Activated CD8-positive, alpha-beta T cell treated with anti-CD3 and anti-CD28 coated beads for 36 hours (primary cell): Measurements from ENCODE around the gene DNAH6. TPM values are rescaled to one million over a fixed set of nuclear protein-coding genes. Genes with fewer than 3 reads are reported as not detected.
A peak's percentile ranks its signal among the peaks of the same experiment; 100 is the strongest.

Source experiments
- ATAC-seq: fragments of 200-7000 bp; cut with Tn5 transposase; one replicate; pipeline ENCODE4 v1.10.0; 2021; ENCODE audit warnings: mild to moderate bottlenecking, moderate library complexity
- CTCF ChIA-PET: fragments of 350-600 bp; sonication (Branson Sonifier 250); formaldehyde crosslinking; loops from one replicate; lab custom pipeline; 2021; ENCODE audit warnings: antibody characterized with exemption; lab: Charles Lee
- POLR2A ChIA-PET: fragments of 350-600 bp; sonication (Branson Sonifier 250); formaldehyde crosslinking; loops from one replicate; lab custom pipeline; 2021; ENCODE audit warnings: antibody characterized with exemption; lab: Charles Lee
- DNase-seq: peaks from one replicate; pipeline ENCODE4 v3.0.0-alpha.2; 2020
- H3K27ac Mint-ChIP-seq: one replicate; pipeline ENCODE4 v1.8.0; 2021; ENCODE audit warnings: mild to moderate bottlenecking, mixed read lengths
- H3K27me3 Mint-ChIP-seq: one replicate; pipeline ENCODE4 v1.8.0; 2021; ENCODE audit warnings: mixed read lengths
- H3K36me3 Mint-ChIP-seq: one replicate; pipeline ENCODE4 v1.8.0; 2021; ENCODE audit warnings: low read depth, mixed read lengths
- H3K4me1 Mint-ChIP-seq: one replicate; pipeline ENCODE4 v1.8.0; 2021; ENCODE audit warnings: low read depth, mixed read lengths
- H3K4me3 Mint-ChIP-seq: one replicate; pipeline ENCODE4 v1.8.0; 2021; ENCODE audit warnings: mild to moderate bottlenecking, moderate library complexity, mixed read lengths
- H3K9me3 Mint-ChIP-seq: one replicate; pipeline ENCODE4 v1.8.0; 2021; ENCODE audit warnings: mixed read lengths
- CTCF ChIP-seq: fragments of 200-600 bp; IDR thresholded peaks from one replicate; pipeline ENCODE4 v1.8.0; 2022; ENCODE audit warnings: antibody characterized with exemption, mild to moderate bottlenecking
- intact Hi-C: fragments of 100-400 bp; cut with micrococcal nuclease; formaldehyde crosslinking; loops from one replicate; pipeline ENCODE4 v1.10.0; 2022
- total RNA-seq, 2 experiments: library from RNA; stranded (reverse); gene quantifications; one replicate each; pipeline ENCODE4 v1.2.3, GENCODE V29; 2021

The DNAH6 gene
- total RNA-seq, 2 experiments from 2014 or later = 0.90 to 1.3 TPM

DNA sequence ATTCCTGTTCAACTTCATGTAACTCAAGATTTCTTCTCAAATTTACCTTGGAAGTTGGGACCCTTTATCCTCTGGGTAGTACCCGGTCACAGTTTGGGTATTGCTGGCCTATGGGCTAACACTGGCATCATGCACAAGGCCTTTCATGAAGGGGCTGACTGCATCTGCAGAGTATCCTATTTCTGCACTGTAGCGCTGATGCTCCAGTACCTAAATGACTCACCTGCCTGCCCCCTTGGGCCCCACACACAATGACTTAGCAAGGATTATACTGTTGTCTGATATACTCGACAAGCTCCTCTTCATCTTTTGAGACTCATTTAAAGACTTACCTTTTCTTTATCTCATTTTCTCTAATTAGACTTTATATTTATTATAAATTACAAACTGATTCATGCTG, 39.9 kb downstream of the DNAH6 start:
- Mint-ChIP-seq H3K36me3 (peaks cover 5% of the 10 kb centered on the region), H3K27ac (no peak overlapping the region), H3K4me1 (no peaks in the 10 kb centered on the region), H3K4me3 (no peak overlapping the region), H3K27me3 (no peaks in the 10 kb centered on the region), H3K9me3 (peaks cover 6% of the 10 kb centered on the region)
- no peak for ATAC-seq
- TF ChIP-seq CTCF = no peak
- peak; percentile 52 for DNase-seq
- POLR2A ChIA-PET = no interaction called here
- CTCF ChIA-PET = no interaction called here
- intact Hi-C loops = no loop called here

GRCh38 chr2:84559838-84560237, 43.5 kb downstream of the DNAH6 start:
- no peak overlapping the region for H3K4me3 Mint-ChIP-seq
- CTCF ChIA-PET = interaction anchor here (1.3 kb wide), 1 partner anchor 11 kb away, joined by 3 read pairs; no protein-coding TSS in a partner anchor
- POLR2A ChIA-PET = no interaction called here
- DNase-seq (no peak), ATAC-seq (no peak)
- H3K27me3 Mint-ChIP-seq = no peaks in the 10 kb centered on the region
- H3K4me1 Mint-ChIP-seq = no peaks in the 10 kb centered on the region
- H3K27ac Mint-ChIP-seq = no peak overlapping the region
- intact Hi-C loops = no loop called here
- no peak for TF ChIP-seq CTCF
- peaks cover 6% of the 10 kb centered on the region for H3K9me3 Mint-ChIP-seq
- peaks cover 5% of the 10 kb centered on the region for H3K36me3 Mint-ChIP-seq

GRCh38 chr2:84579661-84580060, 63.4 kb downstream of the DNAH6 start:
- ATAC-seq = no peak
- intact Hi-C loops = no loop called here
- Mint-ChIP-seq H3K27ac (no peak overlapping the region), H3K9me3 (no peaks in the 10 kb centered on the region), H3K4me1 (peaks cover 12% of the 10 kb centered on the region), H3K4me3 (no peak overlapping the region), H3K36me3 (no peaks in the 10 kb centered on the region), H3K27me3 (no peaks in the 10 kb centered on the region)
- ChIA-PET CTCF (interaction anchor here (1.1 kb wide), 1 partner anchor 15 kb away, joined by 3 read pairs; no protein-coding TSS in a partner anchor), POLR2A (no interaction called here)
- no peak for TF ChIP-seq CTCF
- no peak for DNase-seq

- Mint-ChIP-seq H3K4me3 (no peak overlapping the region), H3K4me1 (no peaks in the 10 kb centered on the region), H3K27ac (no peak overlapping the region), H3K9me3 (peaks cover 11% of the 10 kb centered on the region), H3K27me3 (no peaks in the 10 kb centered on the region), H3K36me3 (no peaks in the 10 kb centered on the region)
- ChIA-PET POLR2A (no interaction called here), CTCF (no interaction called here)
- DNase-seq (no peak), ATAC-seq (no peak)
- no peak for TF ChIP-seq CTCF
- intact Hi-C loops = no loop called here
Measured at GRCh38 chr2:84603911-84604310, 87.6 kb downstream of the DNAH6 start.

GRCh38 chr2:84613082-84613481, 96.8 kb downstream of the DNAH6 start:
- CTCF ChIA-PET = interaction anchor here (0.8 kb wide), 1 partner anchor 11 kb away, joined by 4 read pairs; no protein-coding TSS in a partner anchor
- POLR2A ChIA-PET = interaction anchor here (0.6 kb wide), 1 partner anchor 140 kb away, joined by 3 read pairs; no protein-coding TSS in a partner anchor
- Mint-ChIP-seq H3K27ac (no peak overlapping the region), H3K4me3 (no peak overlapping the region), H3K9me3 (peaks cover 9% of the 10 kb centered on the region), H3K36me3 (no peaks in the 10 kb centered on the region), H3K4me1 (peaks cover 4% of the 10 kb centered on the region), H3K27me3 (no peaks in the 10 kb centered on the region)
- intact Hi-C loops = no loop called here
- DNase-seq (no peak), ATAC-seq (no peak)
- no peak for TF ChIP-seq CTCF
